GM18951 (cell line): Measurements from ENCODE around the gene HNMT.
"Not testable (repeated sequence)": the region's sequence is repeated elsewhere in the genome, so short reads cannot be mapped to it uniquely, and the experiment has no call there.

ENCODE experiments used
- POLR2A ChIP-seq: IDR thresholded peaks from 4 replicates; pipeline ENCODE4 v1.6.1; 2011; ENCODE audit warnings: mild to moderate bottlenecking; ENCODE audit not compliant: insufficient read length, insufficient read depth; ENCODE audit errors: extremely low read depth
- in situ Hi-C: fragments of 300-500 bp; cut with MboI; formaldehyde crosslinking; loops from one replicate; pipeline ENCODE4 v1.12.0; 2022; ENCODE audit warnings: low sequenced_read_pairs, mixed read lengths, inconsistent platforms; ENCODE audit not compliant: unreplicated experiment

HNMT gene

DNA sequence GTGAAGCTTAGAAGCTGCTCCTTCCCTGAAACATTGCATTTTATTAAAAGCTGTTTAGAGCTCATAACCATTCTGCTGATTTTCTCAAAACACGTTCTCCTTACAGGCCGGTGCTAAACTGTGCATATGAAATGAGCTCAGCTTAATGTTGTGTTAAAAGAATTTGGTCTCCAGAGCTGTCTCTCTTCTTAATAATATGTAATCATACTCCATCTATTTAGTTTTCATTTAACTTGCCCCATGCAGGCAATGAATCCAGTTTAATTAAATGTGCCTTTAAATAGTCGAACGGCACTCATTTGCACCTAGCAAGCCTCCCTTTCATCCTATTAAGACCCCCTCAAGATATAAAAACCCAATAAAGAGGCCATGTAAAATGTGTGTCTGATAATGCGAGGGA, 76.3 kb downstream of the HNMT start:
- in situ Hi-C loops, result no loop called here

DNA sequence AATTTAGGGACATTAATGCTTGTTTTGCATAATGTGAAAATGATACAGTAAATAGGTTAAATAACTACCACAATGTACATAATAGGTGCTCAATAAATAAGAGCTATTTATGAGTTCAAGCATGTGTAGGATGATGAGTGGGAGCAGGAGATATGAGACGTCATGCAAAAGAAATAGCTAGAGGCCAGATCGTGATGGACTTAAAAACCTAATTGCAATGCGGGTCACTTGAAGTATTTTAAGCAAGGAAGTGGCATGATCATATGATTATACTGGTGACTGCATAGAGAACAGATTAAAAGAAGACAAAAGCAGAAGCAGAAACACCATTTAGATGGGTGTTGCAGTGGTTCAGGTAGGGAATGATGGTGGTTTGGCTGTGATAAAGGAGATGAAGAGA, 78.0 kb downstream of the HNMT start:
- in situ Hi-C loops, result no loop called here
- no peak for TF ChIP-seq POLR2A

More for the DNA sequence above, 76.3 kb downstream of the HNMT start:
- TF ChIP-seq POLR2A, result no peak

DNA sequence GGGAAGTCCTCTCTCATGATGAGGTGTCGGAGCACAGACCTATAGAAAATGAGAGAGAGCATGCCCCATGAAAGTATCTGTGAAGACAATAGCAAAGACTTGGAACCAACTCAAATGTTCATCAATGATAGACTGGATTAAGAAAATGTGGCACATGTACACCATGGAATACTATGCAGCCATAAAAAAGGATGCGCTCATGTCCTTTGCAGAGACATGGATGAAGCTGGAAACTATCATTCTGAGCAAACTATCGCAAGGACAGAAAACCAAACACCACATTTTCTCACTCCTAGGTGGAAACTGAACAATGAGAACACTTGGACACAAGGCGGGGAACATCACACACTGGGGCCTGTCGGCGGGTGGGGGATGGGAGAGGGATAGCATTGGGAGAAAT, 79.3 kb downstream of the HNMT start:
- in situ Hi-C loops, result not testable (repeated sequence)

DNA sequence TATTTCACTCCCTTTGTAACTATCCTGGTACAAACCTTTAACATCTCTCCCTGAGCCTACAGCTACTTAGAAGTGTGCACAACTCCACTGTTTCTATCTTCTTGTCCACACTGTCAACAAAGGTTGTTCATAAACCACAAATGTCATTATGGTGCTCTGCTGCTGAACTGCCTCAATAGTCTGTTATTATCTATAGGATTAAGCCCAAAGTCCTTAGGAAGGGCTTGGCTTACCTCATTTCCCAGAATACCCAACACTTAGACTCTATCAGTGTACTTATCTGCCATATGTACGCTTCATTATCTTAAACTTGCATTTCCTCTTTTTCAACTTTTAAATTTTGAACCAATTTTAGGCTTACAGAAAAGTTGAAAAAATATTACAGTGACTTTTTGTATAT, 94.2 kb downstream of the HNMT start:
- TF ChIP-seq POLR2A, result no peak
- in situ Hi-C loops, result no loop called here

DNA sequence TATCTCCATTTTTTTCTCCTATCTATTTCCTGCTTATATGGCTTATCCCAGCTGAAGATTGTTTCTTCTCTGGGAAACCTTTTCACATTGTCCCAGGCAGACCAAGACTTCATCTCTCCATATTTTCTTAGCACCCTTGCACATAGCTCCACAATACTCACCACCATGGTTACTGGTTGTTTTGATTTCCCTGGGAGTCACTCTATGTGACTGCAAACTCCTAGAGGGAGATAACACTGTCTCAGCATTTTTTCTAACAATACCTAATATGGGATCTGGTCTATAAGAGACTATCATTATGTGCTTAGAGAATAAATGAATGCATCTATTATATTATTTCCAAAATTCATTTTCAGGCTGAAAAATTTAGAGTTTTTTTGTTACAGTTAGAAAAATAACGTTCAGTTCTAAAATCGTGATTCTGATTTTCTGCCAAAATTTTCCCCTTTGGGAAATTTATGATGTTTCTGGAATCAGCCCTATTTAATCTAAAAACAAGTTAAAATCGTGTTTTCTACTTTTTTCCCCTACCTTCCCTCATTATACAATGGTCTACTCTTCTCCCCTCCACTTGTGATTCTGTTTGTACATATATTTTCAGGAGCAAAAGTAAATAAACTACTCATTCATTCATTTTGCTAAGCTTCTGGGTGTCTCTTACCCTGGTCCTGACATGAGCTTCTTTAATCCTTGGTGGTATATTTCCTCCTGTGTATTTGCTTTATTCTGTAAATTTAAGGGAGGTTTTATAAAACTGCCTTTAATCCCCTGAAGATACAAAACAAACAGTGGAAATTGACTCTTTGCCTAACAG, 95.4 kb downstream of the HNMT start:
- TF ChIP-seq POLR2A, result no peak
- in situ Hi-C loops, result no loop called here

DNA sequence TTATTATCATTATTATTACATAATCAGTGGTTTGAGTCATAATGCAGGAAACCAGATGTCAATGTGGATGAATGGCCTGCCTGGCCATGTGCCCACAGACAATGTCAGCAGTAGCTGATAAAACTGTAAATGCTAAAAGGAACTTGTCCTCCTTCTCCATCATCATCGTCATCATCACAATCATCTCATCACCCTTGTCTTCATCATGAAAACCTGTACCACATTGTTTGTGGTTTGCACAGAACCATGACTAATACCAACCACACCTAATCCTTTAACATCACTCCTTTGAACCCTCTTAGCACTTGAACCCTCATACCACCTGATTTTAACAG, 96.0 kb downstream of the HNMT start:
- in situ Hi-C loops, result no loop called here
- no peak for TF ChIP-seq POLR2A

DNA sequence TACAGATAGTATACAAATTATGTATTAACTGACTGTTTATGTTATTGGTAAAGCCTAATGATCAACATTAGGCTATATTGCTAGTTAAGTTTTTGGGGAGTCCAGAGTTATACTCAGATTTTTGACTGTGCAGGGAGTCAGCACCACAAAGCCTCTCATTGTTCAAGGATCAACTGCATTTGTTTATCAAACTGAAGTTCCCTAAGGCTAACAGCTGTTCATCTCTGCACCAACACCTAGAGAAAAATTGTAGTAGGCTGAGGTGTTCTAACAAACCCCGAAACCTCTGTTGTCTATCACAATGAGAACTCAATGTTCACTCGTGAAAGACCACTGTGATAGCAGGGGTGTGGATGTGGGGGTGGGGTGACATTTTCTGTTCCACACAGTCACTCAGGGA, 97.7 kb downstream of the HNMT start:
- in situ Hi-C loops, result no loop called here
- TF ChIP-seq POLR2A, result no peak

DNA sequence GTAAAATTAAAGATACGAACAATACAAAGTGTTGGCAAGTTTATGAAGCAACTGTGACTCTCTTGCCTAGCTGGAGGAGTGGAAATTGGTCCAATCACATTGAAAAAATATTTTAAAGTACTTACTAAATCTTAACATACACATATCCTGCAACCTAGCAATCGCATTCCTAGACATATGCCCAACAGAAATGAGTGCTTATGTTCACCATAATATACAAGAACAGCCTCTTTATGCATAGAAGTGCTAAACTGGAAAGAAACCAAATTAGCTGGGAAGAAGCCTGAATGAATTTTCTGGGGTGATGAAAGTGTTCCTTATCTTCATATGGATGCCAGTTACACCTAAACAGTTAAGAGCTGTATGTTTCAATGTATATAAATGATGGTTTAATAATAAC, 98.9 kb downstream of the HNMT start:
- in situ Hi-C loops, result no loop called here

More for the DNA sequence above, 98.9 kb downstream of the HNMT start:
- TF ChIP-seq POLR2A, result no peak
